ENCODE measurements around the gene GATAD2A. TPM values are rescaled to one million over a fixed set of nuclear protein-coding genes. Genes with fewer than 3 reads are reported as not detected.

Gene GATAD2A
- total RNA-seq, 6 experiments from 2014 or later, result 23.9 to 59.6 (median 39.2) TPM

GRCh38 chr19:19460258-19460731, 54.8 kb downstream of the GATAD2A start:
- no peak for DNase-seq
- ATAC-seq, result peak; percentile 2 to 16 (median 9)
- peak overlapping the region in 1 of 3 donors; percentile 4 for H3K4me3 ChIP-seq
- no peaks in the 10 kb centered on the region for H3K27me3 ChIP-seq
- TF ChIP-seq POLR2A (IDR thresholded peaks at IDR 0.05), result no peak
- TF ChIP-seq, protein P1, sequence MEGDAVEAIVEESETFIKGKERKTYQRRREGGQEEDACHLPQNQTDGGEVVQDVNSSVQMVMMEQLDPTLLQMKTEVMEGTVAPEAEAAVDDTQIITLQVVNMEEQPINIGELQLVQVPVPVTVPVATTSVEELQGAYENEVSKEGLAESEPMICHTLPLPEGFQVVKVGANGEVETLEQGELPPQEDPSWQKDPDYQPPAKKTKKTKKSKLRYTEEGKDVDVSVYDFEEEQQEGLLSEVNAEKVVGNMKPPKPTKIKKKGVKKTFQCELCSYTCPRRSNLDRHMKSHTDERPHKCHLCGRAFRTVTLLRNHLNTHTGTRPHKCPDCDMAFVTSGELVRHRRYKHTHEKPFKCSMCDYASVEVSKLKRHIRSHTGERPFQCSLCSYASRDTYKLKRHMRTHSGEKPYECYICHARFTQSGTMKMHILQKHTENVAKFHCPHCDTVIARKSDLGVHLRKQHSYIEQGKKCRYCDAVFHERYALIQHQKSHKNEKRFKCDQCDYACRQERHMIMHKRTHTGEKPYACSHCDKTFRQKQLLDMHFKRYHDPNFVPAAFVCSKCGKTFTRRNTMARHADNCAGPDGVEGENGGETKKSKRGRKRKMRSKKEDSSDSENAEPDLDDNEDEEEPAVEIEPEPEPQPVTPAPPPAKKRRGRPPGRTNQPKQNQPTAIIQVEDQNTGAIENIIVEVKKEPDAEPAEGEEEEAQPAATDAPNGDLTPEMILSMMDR (IDR thresholded peaks at IDR 0.05), result no peak
- WGBS (ENCODE audit: insufficient coverage, low coverage, low lambda C conversion rate, missing lambda C conversion rate), result 54% methylated on average over 4 of the region's 10 CpGs
- H3K9me3 ChIP-seq, result no peaks in the 10 kb centered on the region
- intact Hi-C loops (cut with DNase I), result no loop called here
- peaks cover 0 to 1% (median 0%) of the 10 kb centered on the region in 4 donors for H3K36me3 ChIP-seq
- peak overlapping the region; percentile 12 to 63 (median 61) for H3K27ac ChIP-seq
- H3K4me1 ChIP-seq, result peaks cover 0 to 59% (median 13%) of the 10 kb centered on the region in 4 donors

GRCh38 chr19:19460761-19461265, 55.3 kb downstream of the GATAD2A start:
- WGBS (ENCODE audit: insufficient coverage, low coverage, low lambda C conversion rate, missing lambda C conversion rate), result 38% methylated on average over 17 of the region's 18 CpGs
- DNase-seq (peak in 2 of 3 donors; percentile 62 to 72), ATAC-seq (peak; percentile 62 to 73 (median 68))
- Histone ChIP-seq H3K36me3 (peaks cover 0 to 7% (median 2%) of the 10 kb centered on the region in 4 donors), H3K27me3 (no peaks in the 10 kb centered on the region), H3K4me3 (no peak overlapping the region), H3K9me3 (no peaks in the 10 kb centered on the region), H3K4me1 (peaks cover 0 to 59% (median 13%) of the 10 kb centered on the region in 4 donors), H3K27ac (peak overlapping the region; percentile 12 to 63 (median 61))
- TF ChIP-seq, protein P1 (IDR thresholded peaks at IDR 0.05), result no peak
- TF ChIP-seq POLR2A (IDR thresholded peaks at IDR 0.05), result no peak
- intact Hi-C loops (cut with DNase I), result no loop called here

GRCh38 chr19:19461306-19461670, 55.8 kb downstream of the GATAD2A start:
- intact Hi-C loops (cut with DNase I), result no loop called here
- TF ChIP-seq, protein P1 (IDR thresholded peaks at IDR 0.05), result no peak
- TF ChIP-seq POLR2A (IDR thresholded peaks at IDR 0.05), result no peak
- Histone ChIP-seq H3K36me3 (peaks cover 0 to 11% (median 5%) of the 10 kb centered on the region in 4 donors), H3K4me1 (peaks cover 0 to 59% (median 13%) of the 10 kb centered on the region in 4 donors), H3K27ac (peak overlapping the region; percentile 12 to 63 (median 61)), H3K9me3 (no peaks in the 10 kb centered on the region), H3K4me3 (no peak overlapping the region), H3K27me3 (no peaks in the 10 kb centered on the region)
- DNase-seq (no peak), ATAC-seq (no peak)
- WGBS (ENCODE audit: insufficient coverage, low coverage, low lambda C conversion rate, missing lambda C conversion rate), result 73% methylated on average over 2 of the region's 4 CpGs

- DNase-seq (peak in 2 of 3 donors; percentile 52 to 68), ATAC-seq (peak; percentile 20 to 59 (median 36))
- intact Hi-C loops (cut with DNase I), result no loop called here
- no peak overlapping the region for H3K4me3 ChIP-seq
- WGBS (ENCODE audit: insufficient coverage, low coverage, low lambda C conversion rate, missing lambda C conversion rate), result 43% methylated on average over 9 of the region's 27 CpGs
- TF ChIP-seq, protein P1 (IDR thresholded peaks at IDR 0.05), result no peak
- no peak for TF ChIP-seq POLR2A (IDR thresholded peaks at IDR 0.05)
- peak overlapping the region in 2 of 3 donors; percentile 12 to 61 for H3K27ac ChIP-seq
- peaks cover 0 to 59% (median 13%) of the 10 kb centered on the region in 4 donors for H3K4me1 ChIP-seq
- no peaks in the 10 kb centered on the region for H3K27me3 ChIP-seq
- peaks cover 0 to 11% (median 5%) of the 10 kb centered on the region in 4 donors for H3K36me3 ChIP-seq
- H3K9me3 ChIP-seq, result no peaks in the 10 kb centered on the region
These were observed 56.5 kb downstream of the GATAD2A start for GRCh38 chr19:19461671-19462622.
